ENCODE results near the gene LOXL4. TPM values are rescaled to one million over a fixed set of nuclear protein-coding genes. Genes with fewer than 3 reads are reported as not detected.

LOXL4 gene
- total RNA-seq, 1 donor from 2014 or later, result 39.6 TPM

DNA sequence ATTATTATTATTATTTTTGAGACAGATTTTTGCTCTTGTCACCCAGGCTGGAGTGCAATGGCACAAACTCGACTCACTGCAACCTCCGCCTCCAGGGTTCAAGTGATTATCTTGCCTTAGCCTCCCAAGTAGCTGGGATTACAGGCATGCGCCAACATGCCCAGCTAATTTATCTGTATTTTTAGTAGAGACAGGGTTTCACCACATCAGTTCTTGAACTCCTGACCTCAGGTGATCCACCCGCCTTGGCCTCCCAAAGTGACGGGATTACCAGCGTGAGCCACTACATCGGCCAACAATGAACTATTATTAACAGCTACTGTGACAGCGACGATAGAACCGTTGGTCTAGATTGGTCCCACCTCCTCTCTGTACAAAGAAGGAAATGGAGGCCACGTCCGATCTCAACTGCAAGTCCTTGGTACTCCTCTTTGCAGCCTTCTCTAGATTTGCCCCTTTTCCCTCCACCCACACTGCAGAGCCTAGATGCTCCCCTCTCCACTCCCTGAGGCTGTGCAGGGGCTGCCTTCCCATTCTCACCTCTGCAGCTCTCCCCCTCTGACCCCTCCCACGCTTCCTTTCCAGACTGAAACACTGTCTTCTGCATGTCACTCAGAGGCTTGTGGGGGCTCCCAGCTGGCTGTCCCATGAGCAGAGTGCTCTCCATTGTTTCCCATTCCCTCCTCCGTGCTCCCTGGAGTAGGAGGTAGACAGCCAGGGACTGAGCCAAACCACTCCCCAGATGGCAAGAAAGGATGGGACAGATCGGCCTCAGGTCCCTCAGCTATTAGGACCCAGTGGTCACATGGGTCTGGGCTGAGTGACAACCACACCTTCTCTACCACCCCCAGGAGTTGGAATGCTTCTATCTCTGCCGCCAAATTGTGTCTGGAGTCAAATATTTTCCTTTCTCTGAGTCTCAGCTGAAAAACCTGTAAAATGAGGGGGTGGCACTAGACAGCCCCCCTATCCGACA, 2.3 kb downstream of the LOXL4 start:
- DNase-seq (ENCODE audit: low spot score), result no peak

DNA sequence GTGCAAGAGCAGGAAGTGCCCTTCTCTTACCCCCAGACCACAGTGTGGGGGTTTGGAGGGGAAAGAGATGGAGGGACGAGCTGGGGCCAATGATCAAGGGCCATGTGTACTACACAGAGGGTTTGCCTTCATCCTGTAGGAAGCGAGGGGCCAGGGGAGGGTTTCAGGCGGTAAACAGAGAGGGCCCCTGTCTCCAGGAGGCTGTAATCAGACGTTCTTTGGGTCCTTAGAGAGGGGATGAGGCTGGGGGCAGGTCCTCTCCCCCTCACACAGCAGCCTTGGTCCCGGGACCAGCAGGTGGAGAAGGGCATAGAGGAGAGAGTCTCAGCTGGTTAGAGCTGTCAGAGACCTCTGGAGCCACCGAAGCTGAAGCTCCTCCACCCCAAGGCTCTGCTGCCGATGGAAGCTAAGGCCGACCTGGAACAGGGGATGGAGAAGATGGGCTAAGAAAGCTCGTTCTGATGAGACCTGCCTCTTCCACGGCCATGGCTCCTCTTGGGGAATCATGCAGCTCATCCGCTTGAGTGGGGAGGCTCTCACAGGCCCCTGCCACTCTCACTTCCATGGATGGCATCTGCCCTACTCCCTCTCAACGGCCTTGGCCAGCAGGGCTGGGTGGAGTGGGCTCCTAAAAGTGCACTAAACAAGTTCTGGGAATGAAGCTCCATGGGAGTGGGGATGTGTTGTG, 3.5 kb downstream of the LOXL4 start:
- no peak for DNase-seq (ENCODE audit: low spot score)

DNA sequence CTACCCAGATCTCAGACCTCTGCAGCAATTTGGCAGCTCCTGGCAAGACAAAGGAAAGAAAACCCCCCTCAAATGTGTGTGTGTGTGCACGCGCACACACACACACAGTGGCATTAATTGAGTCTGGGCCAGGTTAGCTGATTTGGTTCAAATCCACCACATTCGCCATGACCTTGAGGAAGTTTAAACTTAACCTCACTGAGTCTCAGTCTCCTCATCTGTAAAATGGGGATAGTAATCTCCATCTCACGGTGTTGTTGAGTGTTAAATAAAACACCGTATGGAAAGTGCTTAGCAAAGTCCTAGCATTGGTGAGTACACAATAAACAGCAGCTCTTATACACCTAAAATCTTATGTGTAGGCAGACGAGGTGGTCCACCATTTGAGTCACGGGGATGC, 4.9 kb downstream of the LOXL4 start:
- no peak for DNase-seq (ENCODE audit: low spot score)

GRCh38 chr10:98262571-98262970, 5.4 kb downstream of the LOXL4 start:
- DNase-seq (ENCODE audit: low spot score), result no peak

- DNase-seq (ENCODE audit: low spot score), result no peak
Observed at GRCh38 chr10:98261436-98262277, 6.3 kb downstream of the LOXL4 start.

DNA sequence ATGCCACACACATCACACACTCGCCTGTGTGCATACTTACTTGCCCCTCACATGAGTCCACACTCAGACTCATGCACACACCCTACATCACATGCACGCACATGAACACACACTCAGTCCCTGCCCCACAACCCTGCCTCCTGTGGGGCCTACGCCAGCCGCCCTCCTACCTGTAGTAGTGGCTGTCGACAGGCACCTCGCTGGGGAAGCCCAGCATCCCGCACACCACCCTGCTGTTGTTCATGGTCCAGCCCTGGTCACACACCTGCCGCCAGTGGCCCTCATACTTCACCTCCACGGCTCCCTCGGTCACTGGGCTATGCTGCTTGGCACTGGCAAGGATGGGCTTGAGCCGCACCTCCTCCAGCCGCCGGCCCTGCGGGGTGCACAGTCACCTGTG, 7.2 kb downstream of the LOXL4 start:
- DNase-seq (ENCODE audit: low spot score), result no peak

DNA sequence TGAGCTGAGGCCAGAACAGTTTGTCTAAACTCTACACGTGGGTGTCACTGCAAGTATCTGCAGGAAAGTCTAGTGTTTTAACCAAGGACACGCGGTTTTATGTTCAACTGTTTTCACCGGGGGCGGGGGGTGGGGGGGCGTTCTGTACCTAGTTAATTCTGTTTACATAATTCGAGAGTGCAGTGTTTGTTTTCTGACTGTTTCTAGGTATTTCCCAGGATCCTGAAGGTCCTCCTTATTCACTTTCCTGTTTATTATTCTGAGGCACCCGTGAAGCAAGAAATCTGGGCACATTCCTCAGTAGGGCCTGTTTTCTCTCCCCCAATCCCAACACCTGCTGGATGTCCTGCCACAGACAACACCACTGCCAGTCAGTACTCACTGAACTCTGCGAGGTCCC, 7.6 kb downstream of the LOXL4 start:
- DNase-seq (ENCODE audit: low spot score), result no peak

DNA sequence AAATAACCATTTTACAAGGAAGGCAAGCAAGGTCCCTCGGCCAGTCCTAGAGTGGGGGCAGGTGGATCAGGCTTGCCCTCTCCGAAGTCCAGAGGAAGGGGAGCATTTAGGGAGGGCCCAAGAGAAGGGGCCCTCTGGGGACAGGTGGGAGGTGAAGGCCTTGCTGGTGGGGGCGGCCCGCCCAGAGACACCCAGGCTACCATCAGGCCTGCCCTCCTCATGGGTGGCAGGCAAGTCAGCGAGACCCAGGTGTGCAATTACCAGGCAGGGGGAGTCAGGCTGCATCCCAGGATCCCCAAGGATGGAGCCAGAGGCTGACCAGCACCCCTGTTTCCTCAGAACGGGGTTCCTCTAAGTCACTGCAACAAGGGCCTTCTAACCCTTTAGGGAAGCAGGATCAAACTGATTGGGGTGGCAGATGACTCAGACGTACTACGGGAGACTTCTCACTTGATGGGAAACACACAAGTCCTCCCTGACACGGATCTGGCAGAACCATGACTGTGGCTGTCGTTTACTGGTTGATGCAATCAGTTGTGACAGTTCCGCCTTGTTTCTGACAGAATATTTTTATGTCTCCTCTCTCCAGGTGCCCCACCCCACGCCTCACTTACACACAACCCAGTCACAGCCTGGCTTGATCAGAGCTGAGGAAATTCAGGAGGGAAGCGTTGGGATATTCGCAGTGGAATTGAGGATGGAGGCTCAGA, 8.2 kb downstream of the LOXL4 start:
- no peak for DNase-seq (ENCODE audit: low spot score)

DNA sequence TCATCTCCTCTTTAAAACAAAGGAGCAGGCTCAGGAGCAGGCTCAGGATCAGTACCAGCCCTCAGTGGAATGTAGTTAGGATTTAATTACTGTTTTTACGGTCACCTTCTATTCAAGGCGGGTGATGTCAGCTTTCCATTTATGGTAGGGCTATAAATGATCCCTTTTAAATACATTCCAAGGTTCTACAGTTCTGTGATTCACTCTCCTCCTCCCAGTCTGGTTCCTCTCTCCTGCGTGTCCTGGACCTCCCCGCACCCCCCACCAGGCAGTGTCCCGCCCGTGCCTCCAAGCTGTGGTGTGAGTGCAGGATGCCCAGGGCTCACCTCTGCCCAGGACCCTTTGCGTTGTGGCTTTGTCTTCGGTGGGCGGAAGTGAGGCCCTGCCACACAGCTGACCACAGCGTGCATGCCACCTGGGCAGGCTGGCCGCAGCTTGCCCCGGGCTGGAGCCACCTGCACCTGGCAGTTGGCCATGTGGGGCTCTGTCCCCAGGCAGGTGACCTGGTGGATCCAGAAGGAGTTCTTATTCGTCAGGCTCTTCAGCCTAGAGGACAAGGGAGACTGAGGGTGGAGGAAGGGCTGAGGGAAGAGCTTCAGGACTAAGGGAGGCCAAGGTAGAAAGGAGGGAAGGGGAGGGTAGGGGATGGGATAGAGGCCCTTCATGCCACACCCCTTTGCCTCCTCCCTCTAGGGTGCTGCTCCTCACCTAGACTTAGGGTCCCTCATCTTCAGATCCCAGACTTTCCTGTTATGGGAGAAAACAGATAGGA, 9.1 kb downstream of the LOXL4 start:
- DNase-seq (ENCODE audit: low spot score), result no peak

DNA sequence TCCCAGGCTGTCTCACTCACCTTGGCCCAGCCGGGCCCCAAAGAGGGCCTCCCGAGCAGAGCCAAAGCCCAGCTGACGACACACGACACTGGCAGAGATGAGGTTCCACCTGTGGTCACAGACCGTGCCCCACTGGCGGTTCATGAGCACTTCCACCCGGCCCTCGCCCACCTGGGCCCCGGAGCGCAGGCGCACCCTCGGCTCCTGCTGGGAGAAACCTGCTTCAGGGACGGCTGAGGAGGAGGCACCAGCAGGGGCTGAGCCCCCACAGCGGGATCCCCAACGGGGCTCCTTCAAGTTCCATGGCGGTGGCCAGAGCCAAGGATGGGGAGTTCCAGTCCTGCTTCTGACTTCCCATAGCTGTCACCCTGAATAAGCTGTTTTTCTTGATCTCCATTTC, 10.0 kb downstream of the LOXL4 start:
- DNase-seq (ENCODE audit: low spot score), result no peak

DNA sequence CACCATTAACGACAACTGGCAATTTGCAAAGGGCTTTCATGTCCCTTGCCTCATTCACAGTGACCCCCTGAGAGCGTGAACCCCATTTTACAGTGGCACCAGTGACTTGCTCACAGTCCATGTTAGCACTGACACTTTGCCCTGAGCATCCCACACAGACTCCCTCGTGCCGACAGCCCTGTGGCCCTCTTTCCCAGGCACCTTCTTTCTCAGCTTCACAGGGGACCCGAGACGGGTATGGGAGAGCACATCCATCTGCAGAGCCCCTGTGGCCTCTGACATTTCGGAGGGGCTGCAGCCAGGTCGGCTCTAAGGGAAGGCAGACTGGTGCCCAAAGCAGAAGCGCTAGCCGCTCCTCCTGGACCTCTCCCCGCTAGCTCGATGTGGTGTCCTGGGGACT, 10.8 kb downstream of the LOXL4 start:
- no peak for DNase-seq (ENCODE audit: low spot score)

GRCh38 chr10:98256692-98257091, 11.3 kb downstream of the LOXL4 start:
- DNase-seq (ENCODE audit: low spot score), result no peak

GRCh38 chr10:98255146-98255877, 12.7 kb downstream of the LOXL4 start:
- no peak for DNase-seq (ENCODE audit: low spot score)

DNA sequence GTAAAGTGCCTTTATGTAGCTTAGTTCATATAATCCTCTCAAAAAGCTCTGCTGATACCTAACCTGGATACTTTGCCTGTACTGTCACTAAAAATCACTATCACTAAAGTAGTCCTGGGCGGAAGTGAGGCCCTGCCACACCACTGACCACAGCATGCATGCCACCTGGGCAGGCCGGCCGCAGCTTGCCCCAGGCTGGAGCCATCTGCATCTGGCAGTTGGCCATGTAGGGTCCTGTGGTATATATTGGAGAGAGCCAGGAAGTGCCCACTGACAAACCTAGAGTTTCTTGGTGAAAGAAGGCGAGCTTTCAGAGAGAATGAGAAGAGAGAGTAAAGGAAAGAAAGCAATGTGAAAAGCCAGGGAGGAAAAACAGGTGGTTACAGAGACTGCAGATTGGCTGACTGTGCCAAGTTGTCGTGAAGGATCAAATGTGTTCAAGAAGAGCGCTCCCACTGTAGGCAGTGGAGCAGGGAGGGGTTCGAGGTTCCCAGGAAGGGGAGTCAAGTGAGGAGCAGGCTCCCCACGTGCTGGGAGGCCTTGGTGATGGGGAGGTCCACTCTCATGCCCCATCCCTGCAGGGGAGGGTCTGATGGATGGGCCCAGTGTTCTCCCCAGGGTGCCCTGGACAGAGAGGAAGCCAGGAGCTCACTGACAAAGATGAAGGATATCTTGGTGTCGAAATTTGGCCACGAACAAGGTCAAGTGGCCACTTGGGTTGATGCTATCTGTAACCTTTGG, 13.6 kb downstream of the LOXL4 start:
- DNase-seq (ENCODE audit: low spot score), result no peak

GRCh38 chr10:98253499-98253898, 14.5 kb downstream of the LOXL4 start:
- DNase-seq (ENCODE audit: low spot score), result no peak

DNA sequence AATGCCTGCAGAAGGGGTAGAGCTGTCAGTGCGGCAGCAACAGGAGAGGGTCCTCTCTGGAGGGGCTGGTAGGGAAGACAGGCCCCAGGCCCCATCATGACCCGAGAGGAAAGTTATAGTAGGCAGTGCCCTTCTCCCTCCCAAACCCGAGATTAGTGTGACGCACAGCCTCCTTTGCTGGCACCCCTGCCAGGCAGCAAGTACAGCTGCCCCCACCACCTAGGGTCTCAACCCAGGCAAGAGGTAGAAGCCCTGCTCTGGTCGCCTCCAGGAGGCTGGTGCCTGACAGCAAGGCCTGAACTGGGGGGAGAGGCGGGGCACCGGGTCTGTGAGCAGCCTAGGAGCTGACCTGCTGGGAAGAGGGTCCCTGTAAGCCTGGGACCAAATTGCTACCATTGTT, 15.5 kb downstream of the LOXL4 start:
- DNase-seq (ENCODE audit: low spot score), result no peak

DNA sequence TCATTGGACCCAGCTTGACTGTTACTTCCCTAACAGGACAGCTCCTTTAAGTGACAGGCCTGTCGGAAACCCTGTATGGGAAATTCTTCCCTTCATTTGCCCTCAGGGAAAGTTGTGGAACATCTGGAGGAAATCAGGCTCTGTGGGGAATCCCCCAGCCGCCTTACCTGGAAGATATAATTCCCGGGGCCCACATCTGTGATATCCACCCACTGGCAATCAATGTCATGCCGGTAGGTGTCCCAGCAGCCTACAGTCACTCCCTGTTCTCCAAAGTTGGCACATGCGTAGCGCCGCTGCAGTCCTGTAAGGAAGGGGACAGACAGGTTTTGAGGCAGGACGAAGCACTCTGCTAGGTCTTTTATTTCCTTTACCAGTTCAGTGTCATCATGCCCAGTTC, 16.6 kb downstream of the LOXL4 start:
- DNase-seq (ENCODE audit: low spot score), result no peak

GRCh38 chr10:98249134-98249533, 18.9 kb downstream of the LOXL4 start:
- DNase-seq (ENCODE audit: low spot score), result no peak

DNA sequence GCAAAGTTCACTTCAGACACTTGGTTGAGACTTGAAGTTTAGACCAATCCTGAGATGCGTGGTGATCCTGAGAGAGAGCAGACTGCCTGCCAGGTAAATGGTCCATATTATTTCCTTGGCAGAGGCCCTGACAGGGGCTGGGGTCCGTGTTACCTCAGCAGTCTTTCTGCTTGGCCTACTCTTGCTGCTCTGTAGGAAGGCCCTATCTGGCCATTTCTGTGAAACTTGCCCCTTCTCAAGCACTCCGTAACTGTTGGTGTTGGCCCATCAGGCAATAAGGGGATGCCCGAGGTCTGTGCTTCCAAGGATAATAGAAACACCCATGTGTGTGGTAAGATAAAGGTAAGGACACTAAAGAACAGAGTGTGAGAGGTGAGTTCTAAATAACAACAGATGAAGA, 20.0 kb downstream of the LOXL4 start:
- no peak for DNase-seq (ENCODE audit: low spot score)
